WTC11 (cell line): ENCODE data around the gene TTLL5. TPM values are rescaled to one million over a fixed set of nuclear protein-coding genes. Genes with fewer than 3 reads are reported as not detected.
"Not testable (repeated sequence)": the region's sequence is repeated elsewhere in the genome, so short reads cannot be mapped to it uniquely, and the experiment has no call there.

Experiments used
- ATAC-seq: fragments of 200-7000 bp; cut with Tn5 transposase; 2 replicates; pipeline ENCODE4 v1.10.0; 2021; ENCODE audit warnings: mild to moderate bottlenecking, moderate library complexity
- CTCF ChIA-PET: fragments of 300-600 bp; sonication (Branson Sonifier 250); formaldehyde crosslinking; loops from one replicate; lab custom pipeline; 2021; ENCODE audit warnings: antibody characterized with exemption; lab: Charles Lee
- POLR2A ChIA-PET: fragments of 350-600 bp; sonication (Branson Sonifier 250); formaldehyde crosslinking; loops from one replicate; lab custom pipeline; 2021; ENCODE audit warnings: antibody characterized with exemption; lab: Charles Lee
- DNase-seq: peaks from one replicate; pipeline ENCODE4 v3.0.0; 2021; ENCODE audit warnings: low spot score
- H3K27ac Mint-ChIP-seq: 2 replicates; pipeline ENCODE4 v1.8.0; 2021; ENCODE audit warnings: mixed read lengths
- H3K27me3 Mint-ChIP-seq: 2 replicates; pipeline ENCODE4 v1.8.0; 2021; ENCODE audit warnings: low read depth, mild to moderate bottlenecking, moderate library complexity, mixed read lengths
- H3K36me3 Mint-ChIP-seq: 2 replicates; pipeline ENCODE4 v1.8.0; 2021; ENCODE audit warnings: mixed read lengths
- H3K4me1 Mint-ChIP-seq: 2 replicates; pipeline ENCODE4 v1.8.0; 2022; ENCODE audit warnings: mixed read lengths
- H3K4me3 Mint-ChIP-seq: 2 replicates; pipeline ENCODE4 v1.8.0; 2021; ENCODE audit warnings: mild to moderate bottlenecking, moderate library complexity, mixed read lengths
- H3K9me3 Mint-ChIP-seq: 2 replicates; pipeline ENCODE4 v1.8.0; 2021; ENCODE audit warnings: mixed read lengths
- E2F5 ChIP-seq: sonication (generic); formaldehyde crosslinking; IDR thresholded peaks from 2 replicates; pipeline ENCODE4 v1.8.1; 2022; ENCODE audit warnings: mild to moderate bottlenecking, moderate library complexity, missing genetic modification reagents
- HMGA2 ChIP-seq: fragments of 250-450 bp; sonication (Bioruptor Pico); IDR thresholded peaks from 2 replicates; pipeline ENCODE4 v1.4.0; 2021; ENCODE audit warnings: mild to moderate bottlenecking, moderate library complexity
- JUN ChIP-seq: sonication (generic); formaldehyde crosslinking; IDR thresholded peaks from 2 replicates; pipeline ENCODE4 v1.8.0; 2023; ENCODE audit warnings: mild to moderate bottlenecking, missing genetic modification reagents
- KAT7 ChIP-seq: sonication (generic); formaldehyde crosslinking; IDR thresholded peaks from 2 replicates; pipeline ENCODE4 v1.8.1; 2023; ENCODE audit warnings: missing genetic modification reagents, mild to moderate bottlenecking, borderline replicate concordance
- NFATC4 ChIP-seq: fragments of 250-450 bp; sonication (Bioruptor Pico); IDR thresholded peaks from 2 replicates; pipeline ENCODE4 v1.9.0; 2021; ENCODE audit warnings: mild to moderate bottlenecking
- OVOL2 ChIP-seq: fragments of 250-450 bp; sonication (Bioruptor Pico); IDR thresholded peaks from 2 replicates; pipeline ENCODE4 v1.9.0; 2021; ENCODE audit warnings: mild to moderate bottlenecking, borderline replicate concordance
- ZBTB21 ChIP-seq: sonication (generic); formaldehyde crosslinking; IDR thresholded peaks from 2 replicates; pipeline ENCODE4 v1.8.1; 2023; ENCODE audit warnings: mild to moderate bottlenecking, missing genetic modification reagents, borderline replicate concordance
- ZNF138 ChIP-seq: sonication (generic); formaldehyde crosslinking; conservative IDR thresholded peaks from 2 replicates; pipeline ENCODE4 v1.8.1; 2022; ENCODE audit warnings: mild to moderate bottlenecking, moderate library complexity, missing genetic modification reagents
- ZNF671 ChIP-seq: fragments of 250-450 bp; sonication (Bioruptor Pico); IDR thresholded peaks from 2 replicates; pipeline ENCODE4 v1.8.0; 2021; ENCODE audit warnings: mild to moderate bottlenecking
- total RNA-seq: library from RNA; stranded (reverse); gene quantifications from 3 replicates; pipeline ENCODE4 v1.2.3, GENCODE V29; 2021
- TF ChIP-seq, protein P1 (sequence below): fragments of 250-450 bp; sonication (Bioruptor Pico); IDR thresholded peaks from 2 replicates; pipeline ENCODE4 v2.1.2; 2022; ENCODE audit warnings: mild to moderate bottlenecking, moderate library complexity
- TF ChIP-seq, protein P2 (sequence below): sonication (generic); formaldehyde crosslinking; IDR thresholded peaks from 2 replicates; pipeline ENCODE4 v1.8.1; 2022; ENCODE audit warnings: low read depth, mild to moderate bottlenecking, moderate library complexity, missing genetic modification reagents, borderline replicate concordance
- TF ChIP-seq, protein P3 (sequence below): sonication (generic); formaldehyde crosslinking; IDR thresholded peaks from 2 replicates; pipeline ENCODE4 v1.8.1; 2022; ENCODE audit warnings: low read depth, missing genetic modification reagents, borderline replicate concordance
- TF ChIP-seq, protein P4 (sequence below): fragments of 250-450 bp; sonication (Bioruptor Pico); IDR thresholded peaks from 2 replicates; pipeline ENCODE4 v1.9.0; 2021; ENCODE audit warnings: mild to moderate bottlenecking
- TF ChIP-seq, protein P5 (sequence below): sonication (generic); formaldehyde crosslinking; IDR thresholded peaks from 2 replicates; pipeline ENCODE4 v1.8.0; 2022; ENCODE audit warnings: mild to moderate bottlenecking, missing genetic modification reagents
- TF ChIP-seq, protein P6 (sequence below): sonication (generic); formaldehyde crosslinking; IDR thresholded peaks from 2 replicates; pipeline ENCODE4 v1.8.0; 2023; ENCODE audit warnings: mild to moderate bottlenecking, missing genetic modification reagents
- TF ChIP-seq, protein P7 (sequence below): sonication (generic); formaldehyde crosslinking; IDR thresholded peaks from 2 replicates; pipeline ENCODE4 v1.8.1; 2023; ENCODE audit warnings: mild to moderate bottlenecking, missing genetic modification reagents

The TTLL5 gene
- total RNA-seq, 1 experiment from 2014 or later = 39.6 TPM

- DNase-seq = no peak
- ATAC-seq = no peak
- Mint-ChIP-seq H3K27ac (no peak overlapping the region), H3K4me3 (no peak overlapping the region), H3K9me3 (no peaks in the 10 kb centered on the region), H3K27me3 (no peaks in the 10 kb centered on the region), H3K4me1 (peaks cover 20% of the 10 kb centered on the region), H3K36me3 (no peaks in the 10 kb centered on the region)
- TF ChIP-seq ZNF671 (CRISPR knock-in tag) = no peak
- no peak for TF ChIP-seq JUN (CRISPR knock-in tag)
- TF ChIP-seq, protein P1, sequence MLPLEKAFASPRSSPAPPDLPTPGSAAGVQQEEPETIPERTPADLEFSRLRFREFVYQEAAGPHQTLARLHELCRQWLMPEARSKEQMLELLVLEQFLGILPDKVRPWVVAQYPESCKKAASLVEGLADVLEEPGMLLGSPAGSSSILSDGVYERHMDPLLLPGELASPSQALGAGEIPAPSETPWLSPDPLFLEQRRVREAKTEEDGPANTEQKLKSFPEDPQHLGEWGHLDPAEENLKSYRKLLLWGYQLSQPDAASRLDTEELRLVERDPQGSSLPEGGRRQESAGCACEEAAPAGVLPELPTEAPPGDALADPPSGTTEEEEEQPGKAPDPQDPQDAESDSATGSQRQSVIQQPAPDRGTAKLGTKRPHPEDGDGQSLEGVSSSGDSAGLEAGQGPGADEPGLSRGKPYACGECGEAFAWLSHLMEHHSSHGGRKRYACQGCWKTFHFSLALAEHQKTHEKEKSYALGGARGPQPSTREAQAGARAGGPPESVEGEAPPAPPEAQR (CRISPR knock-in tag) = no peak
- no peak for TF ChIP-seq KAT7 (CRISPR knock-in tag)
- TF ChIP-seq, protein P2, sequence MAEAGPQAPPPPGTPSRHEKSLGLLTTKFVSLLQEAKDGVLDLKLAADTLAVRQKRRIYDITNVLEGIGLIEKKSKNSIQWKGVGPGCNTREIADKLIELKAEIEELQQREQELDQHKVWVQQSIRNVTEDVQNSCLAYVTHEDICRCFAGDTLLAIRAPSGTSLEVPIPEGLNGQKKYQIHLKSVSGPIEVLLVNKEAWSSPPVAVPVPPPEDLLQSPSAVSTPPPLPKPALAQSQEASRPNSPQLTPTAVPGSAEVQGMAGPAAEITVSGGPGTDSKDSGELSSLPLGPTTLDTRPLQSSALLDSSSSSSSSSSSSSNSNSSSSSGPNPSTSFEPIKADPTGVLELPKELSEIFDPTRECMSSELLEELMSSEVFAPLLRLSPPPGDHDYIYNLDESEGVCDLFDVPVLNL (CRISPR knock-in tag) = no peak
- no peak for TF ChIP-seq ZBTB21 (CRISPR knock-in tag)
- TF ChIP-seq, protein P3, sequence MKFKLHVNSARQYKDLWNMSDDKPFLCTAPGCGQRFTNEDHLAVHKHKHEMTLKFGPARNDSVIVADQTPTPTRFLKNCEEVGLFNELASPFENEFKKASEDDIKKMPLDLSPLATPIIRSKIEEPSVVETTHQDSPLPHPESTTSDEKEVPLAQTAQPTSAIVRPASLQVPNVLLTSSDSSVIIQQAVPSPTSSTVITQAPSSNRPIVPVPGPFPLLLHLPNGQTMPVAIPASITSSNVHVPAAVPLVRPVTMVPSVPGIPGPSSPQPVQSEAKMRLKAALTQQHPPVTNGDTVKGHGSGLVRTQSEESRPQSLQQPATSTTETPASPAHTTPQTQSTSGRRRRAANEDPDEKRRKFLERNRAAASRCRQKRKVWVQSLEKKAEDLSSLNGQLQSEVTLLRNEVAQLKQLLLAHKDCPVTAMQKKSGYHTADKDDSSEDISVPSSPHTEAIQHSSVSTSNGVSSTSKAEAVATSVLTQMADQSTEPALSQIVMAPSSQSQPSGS = no peak
- TF ChIP-seq NFATC4 (CRISPR knock-in tag) = no peak
- CTCF ChIA-PET = interaction anchor here (0.7 to 1.2 kb wide), 4 partner anchors 39 to 191 kb away, joined by 3 read pairs; no protein-coding TSS in a partner anchor
- POLR2A ChIA-PET = no interaction called here
Observed at GRCh38 chr14:75845136-75845804, 184.2 kb downstream of the TTLL5 start.

DNA sequence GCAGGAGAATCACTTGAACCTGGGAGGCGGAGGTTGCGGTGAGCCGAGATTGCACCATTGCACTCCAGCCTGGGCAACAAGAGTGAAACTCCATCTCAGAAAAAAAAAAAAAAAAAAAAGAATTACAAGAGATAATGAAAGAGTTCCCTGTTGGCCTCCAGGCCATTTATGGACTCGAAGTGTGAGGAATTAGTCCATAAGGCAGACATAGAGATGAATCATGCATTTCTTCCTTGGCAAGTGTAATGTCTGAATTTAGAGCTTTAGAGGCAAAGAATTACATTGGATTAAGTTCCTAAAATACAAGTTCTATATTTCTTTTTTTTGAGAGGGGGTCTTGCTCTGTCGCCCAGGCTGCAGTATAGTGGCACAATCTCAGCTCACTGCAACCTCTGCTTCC lies 185.6 kb downstream of the TTLL5 start:
- CTCF ChIA-PET, H3K4me3 Mint-ChIP-seq, H3K27ac Mint-ChIP-seq, H3K9me3 Mint-ChIP-seq, H3K36me3 Mint-ChIP-seq, H3K27me3 Mint-ChIP-seq, ATAC-seq, POLR2A ChIA-PET, DNase-seq: not testable (repeated sequence)
- H3K4me1 Mint-ChIP-seq = peaks cover 11% of the 10 kb centered on the region

DNA sequence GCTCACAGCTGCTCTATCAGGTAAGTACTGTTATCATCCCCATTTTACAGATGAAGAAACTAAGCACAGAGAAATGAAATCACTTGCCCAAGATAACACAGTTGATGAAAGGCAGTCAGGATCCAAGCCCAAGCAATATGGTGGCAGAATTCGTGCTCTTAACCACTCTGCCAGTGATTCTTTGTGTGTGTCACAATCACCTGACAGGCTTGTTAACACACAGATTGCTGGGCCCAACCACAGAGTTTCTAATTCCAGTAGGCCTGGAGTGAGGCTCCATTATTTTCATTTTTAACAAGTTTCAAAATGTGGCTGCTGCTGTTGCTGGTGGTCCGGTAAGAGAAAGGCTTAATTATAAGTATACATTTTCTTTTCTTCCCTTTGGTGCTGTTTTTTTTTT lies 186.5 kb downstream of the TTLL5 start:
- no peaks in the 10 kb centered on the region for H3K27me3 Mint-ChIP-seq
- POLR2A ChIA-PET = no interaction called here
- H3K27ac Mint-ChIP-seq = no peak overlapping the region
- TF ChIP-seq NFATC4 (CRISPR knock-in tag) = no peak
- TF ChIP-seq, protein P4, sequence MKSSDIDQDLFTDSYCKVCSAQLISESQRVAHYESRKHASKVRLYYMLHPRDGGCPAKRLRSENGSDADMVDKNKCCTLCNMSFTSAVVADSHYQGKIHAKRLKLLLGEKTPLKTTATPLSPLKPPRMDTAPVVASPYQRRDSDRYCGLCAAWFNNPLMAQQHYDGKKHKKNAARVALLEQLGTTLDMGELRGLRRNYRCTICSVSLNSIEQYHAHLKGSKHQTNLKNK (CRISPR knock-in tag) = no peak
- TF ChIP-seq E2F5 (CRISPR knock-in tag) = no peak
- TF ChIP-seq, protein P2 (CRISPR knock-in tag) = no peak
- no peak for TF ChIP-seq ZNF138 (CRISPR knock-in tag)
- TF ChIP-seq, protein P5, sequence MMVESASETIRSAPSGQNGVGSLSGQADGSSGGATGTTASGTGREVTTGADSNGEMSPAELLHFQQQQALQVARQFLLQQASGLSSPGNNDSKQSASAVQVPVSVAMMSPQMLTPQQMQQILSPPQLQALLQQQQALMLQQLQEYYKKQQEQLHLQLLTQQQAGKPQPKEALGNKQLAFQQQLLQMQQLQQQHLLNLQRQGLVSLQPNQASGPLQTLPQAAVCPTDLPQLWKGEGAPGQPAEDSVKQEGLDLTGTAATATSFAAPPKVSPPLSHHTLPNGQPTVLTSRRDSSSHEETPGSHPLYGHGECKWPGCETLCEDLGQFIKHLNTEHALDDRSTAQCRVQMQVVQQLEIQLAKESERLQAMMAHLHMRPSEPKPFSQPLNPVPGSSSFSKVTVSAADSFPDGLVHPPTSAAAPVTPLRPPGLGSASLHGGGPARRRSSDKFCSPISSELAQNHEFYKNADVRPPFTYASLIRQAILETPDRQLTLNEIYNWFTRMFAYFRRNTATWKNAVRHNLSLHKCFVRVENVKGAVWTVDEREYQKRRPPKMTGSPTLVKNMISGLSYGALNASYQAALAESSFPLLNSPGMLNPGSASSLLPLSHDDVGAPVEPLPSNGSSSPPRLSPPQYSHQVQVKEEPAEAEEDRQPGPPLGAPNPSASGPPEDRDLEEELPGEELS = no peak
- no peak for TF ChIP-seq HMGA2
- TF ChIP-seq, protein P6, sequence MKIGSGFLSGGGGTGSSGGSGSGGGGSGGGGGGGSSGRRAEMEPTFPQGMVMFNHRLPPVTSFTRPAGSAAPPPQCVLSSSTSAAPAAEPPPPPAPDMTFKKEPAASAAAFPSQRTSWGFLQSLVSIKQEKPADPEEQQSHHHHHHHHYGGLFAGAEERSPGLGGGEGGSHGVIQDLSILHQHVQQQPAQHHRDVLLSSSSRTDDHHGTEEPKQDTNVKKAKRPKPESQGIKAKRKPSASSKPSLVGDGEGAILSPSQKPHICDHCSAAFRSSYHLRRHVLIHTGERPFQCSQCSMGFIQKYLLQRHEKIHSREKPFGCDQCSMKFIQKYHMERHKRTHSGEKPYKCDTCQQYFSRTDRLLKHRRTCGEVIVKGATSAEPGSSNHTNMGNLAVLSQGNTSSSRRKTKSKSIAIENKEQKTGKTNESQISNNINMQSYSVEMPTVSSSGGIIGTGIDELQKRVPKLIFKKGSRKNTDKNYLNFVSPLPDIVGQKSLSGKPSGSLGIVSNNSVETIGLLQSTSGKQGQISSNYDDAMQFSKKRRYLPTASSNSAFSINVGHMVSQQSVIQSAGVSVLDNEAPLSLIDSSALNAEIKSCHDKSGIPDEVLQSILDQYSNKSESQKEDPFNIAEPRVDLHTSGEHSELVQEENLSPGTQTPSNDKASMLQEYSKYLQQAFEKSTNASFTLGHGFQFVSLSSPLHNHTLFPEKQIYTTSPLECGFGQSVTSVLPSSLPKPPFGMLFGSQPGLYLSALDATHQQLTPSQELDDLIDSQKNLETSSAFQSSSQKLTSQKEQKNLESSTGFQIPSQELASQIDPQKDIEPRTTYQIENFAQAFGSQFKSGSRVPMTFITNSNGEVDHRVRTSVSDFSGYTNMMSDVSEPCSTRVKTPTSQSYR (CRISPR knock-in tag) = no peak
- no peak for TF ChIP-seq OVOL2
- TF ChIP-seq, protein P7, sequence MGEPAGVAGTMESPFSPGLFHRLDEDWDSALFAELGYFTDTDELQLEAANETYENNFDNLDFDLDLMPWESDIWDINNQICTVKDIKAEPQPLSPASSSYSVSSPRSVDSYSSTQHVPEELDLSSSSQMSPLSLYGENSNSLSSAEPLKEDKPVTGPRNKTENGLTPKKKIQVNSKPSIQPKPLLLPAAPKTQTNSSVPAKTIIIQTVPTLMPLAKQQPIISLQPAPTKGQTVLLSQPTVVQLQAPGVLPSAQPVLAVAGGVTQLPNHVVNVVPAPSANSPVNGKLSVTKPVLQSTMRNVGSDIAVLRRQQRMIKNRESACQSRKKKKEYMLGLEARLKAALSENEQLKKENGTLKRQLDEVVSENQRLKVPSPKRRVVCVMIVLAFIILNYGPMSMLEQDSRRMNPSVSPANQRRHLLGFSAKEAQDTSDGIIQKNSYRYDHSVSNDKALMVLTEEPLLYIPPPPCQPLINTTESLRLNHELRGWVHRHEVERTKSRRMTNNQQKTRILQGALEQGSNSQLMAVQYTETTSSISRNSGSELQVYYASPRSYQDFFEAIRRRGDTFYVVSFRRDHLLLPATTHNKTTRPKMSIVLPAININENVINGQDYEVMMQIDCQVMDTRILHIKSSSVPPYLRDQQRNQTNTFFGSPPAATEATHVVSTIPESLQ (CRISPR knock-in tag) = no peak

More for the DNA sequence above, 186.5 kb downstream of the TTLL5 start:
- Mint-ChIP-seq H3K9me3 (no peaks in the 10 kb centered on the region), H3K36me3 (no peaks in the 10 kb centered on the region), H3K4me1 (peaks cover 7% of the 10 kb centered on the region), H3K4me3 (no peak overlapping the region)
- DNase-seq (no peak), ATAC-seq (no peak)
- CTCF ChIA-PET = no interaction called here
